D341Med (cell line): ENCODE results near the gene TBCEL.

ENCODE experiments used
- DNase-seq: peaks from one replicate; pipeline ENCODE4 v3.0.0; 2012; ENCODE audit warnings: low spot score

TBCEL gene

DNA sequence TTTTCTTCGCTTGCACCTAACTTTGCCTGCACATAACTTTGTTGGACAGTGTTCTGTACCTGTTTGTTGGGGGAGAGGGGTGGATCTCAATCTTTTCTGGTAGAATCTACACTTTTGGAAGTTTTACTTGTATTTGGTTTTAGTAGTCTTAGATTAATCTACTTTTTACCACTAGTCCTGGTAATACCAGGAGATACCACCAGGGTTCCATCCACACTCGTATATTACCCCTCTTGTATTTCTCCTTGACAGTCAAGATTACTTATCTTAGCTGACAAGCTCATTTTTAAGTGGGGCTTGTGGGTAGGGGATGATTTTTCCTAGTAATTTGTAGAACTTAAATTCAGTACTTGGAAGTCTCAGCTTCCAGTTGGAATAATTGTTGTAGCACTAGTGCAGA lies 39.8 kb downstream of the TBCEL start:
- DNase-seq: no peak

- no peak for DNase-seq
These were observed 42.7 kb downstream of the TBCEL start for GRCh38 chr11:121066623-121067022.

- no peak for DNase-seq
These were observed 43.1 kb downstream of the TBCEL start for GRCh38 chr11:121067026-121067425.

DNA sequence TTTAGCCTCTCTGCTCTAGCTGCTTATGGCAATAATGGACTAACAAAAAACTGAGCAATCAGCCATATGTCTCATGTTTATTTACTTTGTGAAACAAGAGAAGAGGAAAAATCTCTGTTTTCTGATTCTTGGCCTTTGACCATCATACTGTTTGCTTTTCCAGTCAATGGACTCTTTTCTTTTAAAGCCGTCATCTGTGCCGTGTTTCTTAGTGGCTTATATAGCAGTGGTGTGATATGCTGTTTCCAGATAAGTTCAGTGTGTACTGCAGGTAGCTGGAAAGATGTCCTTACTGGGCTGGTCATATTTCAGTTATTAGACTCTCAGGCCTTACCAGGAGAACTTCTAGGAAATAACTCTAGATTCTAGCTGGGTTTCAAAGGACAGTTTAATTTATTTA lies 43.6 kb downstream of the TBCEL start:
- no peak for DNase-seq

- no peak for DNase-seq
These were observed 44.2 kb downstream of the TBCEL start for GRCh38 chr11:121067962-121068647.

DNA sequence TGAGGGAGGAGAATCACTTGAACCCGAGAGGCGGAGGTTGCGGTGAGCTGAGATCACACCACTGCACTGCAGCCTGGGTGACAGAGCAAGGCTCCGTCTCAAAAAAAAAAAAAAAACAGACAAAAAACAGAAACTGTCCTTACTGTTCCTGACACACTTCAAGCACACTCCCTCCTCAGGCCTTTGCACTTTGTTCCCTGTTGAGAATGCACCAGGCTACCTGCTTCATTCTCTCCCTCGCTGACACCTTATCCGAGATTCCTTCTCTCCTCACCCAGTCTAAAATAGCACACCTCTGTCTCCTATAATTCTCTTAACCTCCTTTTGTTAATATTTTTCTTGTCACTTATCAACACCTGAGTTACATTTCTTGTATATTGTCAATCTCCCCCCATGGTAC lies 44.9 kb downstream of the TBCEL start:
- DNase-seq: no peak

- DNase-seq: no peak
These were observed 47.3 kb downstream of the TBCEL start for GRCh38 chr11:121070951-121071845.

DNA sequence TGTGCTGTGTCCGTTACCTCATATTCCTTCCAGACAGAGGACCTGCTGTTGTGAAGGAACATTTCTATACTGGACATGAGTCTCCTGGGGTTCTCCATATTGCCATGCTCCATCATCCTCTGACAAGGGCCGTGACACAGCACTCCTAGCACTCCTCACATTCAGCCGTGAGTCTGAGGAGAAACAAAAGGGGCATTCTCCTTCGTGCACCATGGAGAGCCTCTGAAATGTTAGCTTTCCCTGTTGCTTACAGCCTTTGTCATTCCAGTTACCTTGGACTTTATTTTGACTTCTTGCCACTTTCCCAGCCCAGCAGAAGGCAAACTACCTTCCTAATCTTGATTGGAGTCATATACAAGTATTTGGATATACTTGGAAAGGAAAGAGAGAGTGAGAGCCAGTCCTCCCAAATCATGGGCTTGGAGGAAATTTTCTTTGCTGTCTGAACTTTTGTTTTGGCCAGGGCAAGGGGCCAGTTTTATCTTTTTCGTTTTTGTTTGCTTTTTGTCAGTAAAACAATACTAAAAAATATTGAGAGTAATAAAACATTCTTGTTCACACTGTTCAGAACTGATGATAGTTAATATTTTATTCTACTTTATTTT lies 48.0 kb downstream of the TBCEL start:
- no peak for DNase-seq

GRCh38 chr11:121081321-121081720 lies 57.4 kb downstream of the TBCEL start:
- no peak for DNase-seq

- no peak for DNase-seq
These were observed 58.3 kb downstream of the TBCEL start for GRCh38 chr11:121082219-121082618.

- no peak for DNase-seq
These were observed 58.8 kb downstream of the TBCEL start for GRCh38 chr11:121082670-121083069.

GRCh38 chr11:121086866-121087265 lies 63.0 kb downstream of the TBCEL start:
- DNase-seq: no peak

DNA sequence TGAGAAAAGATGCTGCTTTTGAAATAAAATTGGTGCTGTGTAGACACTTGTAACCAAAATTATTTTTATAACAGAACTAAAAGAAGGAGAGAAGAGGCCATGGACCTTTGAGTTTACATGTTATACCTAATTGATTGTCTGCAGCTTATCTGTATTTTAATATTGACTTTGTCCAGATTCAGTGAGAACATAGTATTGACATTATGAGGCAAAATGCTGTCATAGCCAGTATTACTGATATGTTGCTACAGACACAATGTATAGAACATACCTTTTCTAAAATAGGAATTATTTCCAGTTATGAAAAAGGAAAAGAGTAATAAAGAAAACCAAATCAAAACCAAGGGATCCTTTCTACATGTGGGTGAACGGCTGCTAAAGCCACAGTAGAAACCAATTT lies 65.7 kb downstream of the TBCEL start:
- no peak for DNase-seq

GRCh38 chr11:121090145-121090721 lies 66.3 kb downstream of the TBCEL start:
- no peak for DNase-seq

DNA sequence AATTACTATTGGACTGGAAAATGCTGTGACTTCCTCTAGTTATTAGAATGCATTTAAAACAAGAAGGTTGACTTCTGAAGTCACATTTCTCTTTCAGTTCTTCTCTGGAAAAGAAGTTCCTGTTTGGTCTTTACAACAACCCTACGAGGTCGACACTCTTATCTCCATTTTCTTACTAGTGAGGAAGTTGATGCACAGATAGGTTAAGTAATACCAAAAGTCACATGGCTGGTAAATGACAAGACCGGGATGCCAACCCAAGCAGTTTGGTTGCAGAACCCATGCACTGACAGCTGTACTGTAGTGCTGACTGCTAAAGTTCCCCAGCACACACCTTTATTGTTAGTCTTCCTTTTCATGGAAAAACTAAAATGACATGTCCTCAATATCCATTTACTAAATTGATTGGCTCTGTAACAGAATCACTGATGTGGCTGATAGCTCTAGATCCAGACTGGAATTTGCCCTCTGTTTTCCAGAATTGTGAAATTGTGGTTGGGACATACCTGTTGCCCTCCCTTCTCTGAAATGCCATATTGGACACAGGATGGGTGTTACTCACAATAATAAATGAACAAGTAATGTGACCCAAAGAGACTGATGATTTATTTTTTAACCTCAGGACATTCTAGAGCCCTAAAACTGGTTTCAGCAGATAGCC lies 67.7 kb downstream of the TBCEL start:
- DNase-seq: no peak

DNA sequence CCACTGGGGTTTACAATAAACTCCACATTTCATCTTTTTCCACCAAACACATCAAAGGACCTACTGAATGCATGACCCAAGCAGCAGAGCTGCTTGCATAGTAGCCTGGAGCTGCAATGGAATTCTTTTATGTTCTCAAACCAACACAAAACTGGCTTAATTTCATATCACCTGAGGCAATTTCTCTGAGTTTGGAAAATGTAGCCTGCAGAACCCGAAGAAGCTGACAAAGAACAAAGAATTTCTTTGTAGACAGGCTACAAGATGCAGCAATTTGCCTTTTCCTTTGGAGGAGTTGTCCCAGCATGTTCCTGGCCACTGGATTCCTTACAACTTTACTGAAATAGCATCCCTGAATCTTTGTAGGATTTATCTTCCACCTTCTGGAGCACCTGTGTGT lies 71.7 kb downstream of the TBCEL start:
- DNase-seq: no peak

- DNase-seq: no peak
These were observed 75.5 kb downstream of the TBCEL start for GRCh38 chr11:121099364-121099763.

- no peak for DNase-seq
These were observed 76.0 kb downstream of the TBCEL start for GRCh38 chr11:121099885-121100284.

DNA sequence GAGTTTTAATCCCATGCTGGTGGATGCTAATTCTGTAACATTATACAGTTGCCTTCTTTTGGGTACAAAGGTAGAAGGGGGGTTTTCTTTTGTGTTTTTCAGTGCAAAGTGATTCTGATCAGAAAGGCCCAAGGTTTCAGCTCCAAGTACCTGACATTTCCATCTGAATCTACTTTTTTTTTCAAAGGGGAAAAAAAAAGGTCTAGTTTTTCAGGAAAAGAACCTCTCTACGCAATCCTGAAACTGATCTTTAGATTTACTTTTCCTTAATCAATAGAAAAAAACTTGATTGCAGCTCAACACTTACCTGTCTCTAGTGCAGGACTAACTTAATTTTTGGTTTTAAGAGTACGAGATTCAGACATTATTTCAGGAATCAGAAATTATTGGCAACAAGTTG lies 77.0 kb downstream of the TBCEL start, which contains the start of gene TECTA:
Gene TECTA, plus strand, starts transcription at position 301 of the 400 bp plus-strand sequence. CDS start 1,423 bp downstream, outside the sequence.
- DNase-seq: no peak

GRCh38 chr11:121104312-121104762 lies 80.4 kb downstream of the TBCEL start:
- no peak for DNase-seq

- no peak for DNase-seq
These were observed 81.2 kb downstream of the TBCEL start for GRCh38 chr11:121105063-121105480.
